Right lobe of liver (tissue), 4 donors: ENCODE measurements around the gene KRT71.

Source experiments
- POLR2A ChIP-seq: fragments of 450-650 bp; IDR thresholded peaks from one replicate; pipeline ENCODE4 v1.6.1; 2017; ENCODE audit warnings: antibody characterized with exemption, mild to moderate bottlenecking
- TF ChIP-seq, protein P1 (sequence below), 4 donors: fragments of 200-600 bp in 3 of 4; fragments of 450-650 bp in 1 of 4; IDR thresholded peaks; one replicate each; pipeline versions ENCODE4 v1.5.1 to v1.8.0; 2016 to 2022; ENCODE audit warnings: antibody characterized with exemption in 4 of 4, mild to moderate bottlenecking in 2 of 4
- donor health status: DM: no; HTN: no; CAD: no.
- donor health status: DM: no; HTN: no; CAD: no.
- donor health status: DM: no; HTN: yes; CAD: no.

DNA sequence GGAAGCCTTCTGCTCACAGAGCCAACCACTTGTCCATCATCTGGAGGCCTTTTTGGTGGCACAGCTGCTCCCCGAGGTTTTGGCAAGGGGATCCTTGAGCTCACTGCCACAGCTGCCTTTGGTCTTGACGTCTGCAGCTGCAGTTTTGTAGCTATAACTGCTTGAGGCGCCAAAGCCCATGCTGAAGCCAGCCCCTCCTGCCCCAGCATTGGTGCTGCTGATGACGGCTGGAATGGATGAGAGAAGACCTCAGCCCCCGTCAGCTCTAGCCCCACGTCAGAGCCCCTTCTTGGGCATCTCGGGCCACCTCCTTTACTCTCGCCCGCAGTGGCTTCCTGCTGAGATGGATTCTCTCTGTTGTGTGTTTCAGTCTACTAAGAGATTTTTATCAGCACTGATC is 33.0 kb upstream of the KRT71 start:
- TF ChIP-seq, protein P1, sequence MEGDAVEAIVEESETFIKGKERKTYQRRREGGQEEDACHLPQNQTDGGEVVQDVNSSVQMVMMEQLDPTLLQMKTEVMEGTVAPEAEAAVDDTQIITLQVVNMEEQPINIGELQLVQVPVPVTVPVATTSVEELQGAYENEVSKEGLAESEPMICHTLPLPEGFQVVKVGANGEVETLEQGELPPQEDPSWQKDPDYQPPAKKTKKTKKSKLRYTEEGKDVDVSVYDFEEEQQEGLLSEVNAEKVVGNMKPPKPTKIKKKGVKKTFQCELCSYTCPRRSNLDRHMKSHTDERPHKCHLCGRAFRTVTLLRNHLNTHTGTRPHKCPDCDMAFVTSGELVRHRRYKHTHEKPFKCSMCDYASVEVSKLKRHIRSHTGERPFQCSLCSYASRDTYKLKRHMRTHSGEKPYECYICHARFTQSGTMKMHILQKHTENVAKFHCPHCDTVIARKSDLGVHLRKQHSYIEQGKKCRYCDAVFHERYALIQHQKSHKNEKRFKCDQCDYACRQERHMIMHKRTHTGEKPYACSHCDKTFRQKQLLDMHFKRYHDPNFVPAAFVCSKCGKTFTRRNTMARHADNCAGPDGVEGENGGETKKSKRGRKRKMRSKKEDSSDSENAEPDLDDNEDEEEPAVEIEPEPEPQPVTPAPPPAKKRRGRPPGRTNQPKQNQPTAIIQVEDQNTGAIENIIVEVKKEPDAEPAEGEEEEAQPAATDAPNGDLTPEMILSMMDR (IDR thresholded peaks at IDR 0.05) = no peak
- TF ChIP-seq POLR2A = no peak
